GM23248 (cell line): Measurements from ENCODE around the gene PTPRN2. TPM values are rescaled to one million over a fixed set of nuclear protein-coding genes. Genes with fewer than 3 reads are reported as not detected.

ENCODE experiments used
- DNase-seq: peaks from one replicate; pipeline ENCODE4 v3.0.0-alpha.2; 2015
- H2AFZ ChIP-seq: fragments of 200-600 bp; sonication (generic); 2 replicates; pipeline ENCODE4 v1.6.1; 2016; ENCODE audit warnings: antibody characterized with exemption
- H3F3A ChIP-seq: fragments of 200-600 bp; sonication (generic); 2 replicates; pipeline ENCODE4 v1.6.1; 2016; ENCODE audit warnings: mild to moderate bottlenecking, antibody characterized with exemption, mixed run types; ENCODE audit not compliant: insufficient read depth
- H3K27ac ChIP-seq: fragments of 200-600 bp; sonication (generic); 2 replicates; pipeline ENCODE4 v1.5.1; 2016; ENCODE audit warnings: mild to moderate bottlenecking
- H3K27me3 ChIP-seq: fragments of 200-600 bp; sonication (generic); replicated peaks from 2 replicates; pipeline ENCODE4 v1.6.1; 2016; ENCODE audit warnings: mild to moderate bottlenecking; ENCODE audit not compliant: insufficient read depth
- H3K36me3 ChIP-seq: fragments of 200-600 bp; sonication (generic); 2 replicates; pipeline ENCODE4 v1.6.1; 2016; ENCODE audit warnings: low read depth, mild to moderate bottlenecking
- H3K4me1 ChIP-seq: fragments of 200-600 bp; sonication (generic); 2 replicates; pipeline ENCODE4 v1.6.1; 2016; ENCODE audit warnings: mild to moderate bottlenecking; ENCODE audit not compliant: insufficient read depth
- H3K4me2 ChIP-seq: fragments of 200-600 bp; sonication (generic); one replicate; pipeline ENCODE4 v1.6.1; 2016; ENCODE audit warnings: mild to moderate bottlenecking; ENCODE audit not compliant: unreplicated experiment
- H3K4me3 ChIP-seq: fragments of 200-600 bp; sonication (generic); 2 replicates; pipeline ENCODE4 v1.5.1; 2016; ENCODE audit warnings: mild to moderate bottlenecking
- H3K79me2 ChIP-seq: fragments of 200-600 bp; sonication (generic); 2 replicates; pipeline ENCODE4 v1.6.1; 2016; ENCODE audit warnings: mild to moderate bottlenecking; ENCODE audit not compliant: insufficient read depth
- H3K9ac ChIP-seq: fragments of 200-600 bp; sonication (generic); 2 replicates; pipeline ENCODE4 v1.6.1; 2016; ENCODE audit warnings: mild to moderate bottlenecking
- H3K9me2 ChIP-seq: fragments of 200-600 bp; sonication (generic); 2 replicates; pipeline ENCODE4 v1.6.1; 2016; ENCODE audit warnings: mixed run types, mild to moderate bottlenecking, moderate library complexity; ENCODE audit not compliant: insufficient read depth
- H3K9me3 ChIP-seq: fragments of 200-600 bp; sonication (generic); one replicate; pipeline ENCODE4 v1.6.1; 2017; ENCODE audit warnings: low read depth
- H4K20me1 ChIP-seq: fragments of 200-600 bp; sonication (generic); 2 replicates; pipeline ENCODE4 v1.6.0; 2016; ENCODE audit not compliant: insufficient read depth
- EZH2 ChIP-seq: fragments of 200-600 bp; sonication (generic); IDR thresholded peaks from 2 replicates; pipeline ENCODE4 v1.6.1; 2018; ENCODE audit warnings: antibody characterized with exemption, mild to moderate bottlenecking; ENCODE audit not compliant: insufficient read depth, poor library complexity, severe bottlenecking
- EZH2phosphoT487 ChIP-seq: fragments of 200-600 bp; sonication (generic); IDR thresholded peaks from 2 replicates; pipeline ENCODE4 v1.6.1; 2018; ENCODE audit warnings: antibody characterized with exemption, moderate library complexity, mild to moderate bottlenecking, low read depth; ENCODE audit not compliant: insufficient read depth
- WGBS, 2 experiments: methylation state at CpG; one replicate each; pipeline ENCODE4 v1.1.6; 2015 to 2017; ENCODE audit warnings: low lambda C conversion rate in 2 of 2, low coverage in 1 of 2; ENCODE audit errors: missing lambda C conversion rate in 2 of 2; 5-methylcytosine and 5-hydroxymethylcytosine counted together
- in situ Hi-C: fragments of 300-500 bp; cut with MboI; formaldehyde crosslinking; loops from 2 replicates; pipeline ENCODE4 v1.15.0; 2020
- polyA plus RNA-seq: library from polyadenylated mRNA; unstranded; fragments of >200 nt; fragmentation: Nextera tagmentation; extraction: Ambion mirVana; gene quantifications from 2 replicates; pipeline ENCODE4 v1.2.1, GENCODE V29; 2016
- total RNA-seq: library from RNA; depleted of rRNA; stranded (reverse); fragments of >200 nt; shearing (Covaris generic); gene quantifications from 2 replicates; pipeline ENCODE4 v1.2.3, GENCODE V29; 2014

PTPRN2 gene
- total and polyA plus RNA-seq, 2 experiments from 2014 or later = 0.13 TPM; not detected in 1

DNA sequence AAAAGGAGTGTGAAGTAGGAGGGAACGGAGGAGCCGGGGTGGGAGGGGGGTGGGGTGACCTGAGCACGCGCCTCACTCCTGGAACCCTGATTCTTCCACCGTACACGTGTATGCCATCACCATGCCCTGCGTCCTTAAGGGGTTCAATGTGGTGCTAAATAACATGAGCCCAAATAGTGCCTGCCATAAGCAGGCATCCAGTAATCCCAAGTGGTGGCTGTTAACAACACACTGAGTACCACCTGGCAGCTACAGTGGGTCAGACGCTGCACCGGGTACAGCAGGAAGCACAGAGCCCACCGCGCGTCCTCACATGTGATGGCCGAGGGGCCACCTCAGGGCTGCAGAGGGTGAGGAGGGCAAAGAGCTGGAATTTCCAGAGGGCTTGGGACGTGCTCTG lies 81.9 kb downstream of the PTPRN2 start:
- Histone ChIP-seq H3F3A (no peaks in the 10 kb centered on the region), H3K4me1 (no peaks in the 10 kb centered on the region), H3K79me2 (no peaks in the 10 kb centered on the region), H3K4me3 (no peak overlapping the region), H3K4me2 (no peak overlapping the region), H4K20me1 (no peaks in the 10 kb centered on the region), H3K27me3 (no peaks in the 10 kb centered on the region), H3K27ac (no peak overlapping the region), H3K9ac (no peak overlapping the region), H3K9me3 (no peaks in the 10 kb centered on the region), H3K9me2 (no peaks in the 10 kb centered on the region), H2AFZ (no peak overlapping the region), H3K36me3 (no peaks in the 10 kb centered on the region)
- in situ Hi-C loops = no loop called here
- no peak for DNase-seq
- no peak for TF ChIP-seq EZH2phosphoT487
- TF ChIP-seq EZH2 = no peak
- 56 to 69% methylated on average over 8 to 14 of the region's 14 CpGs for WGBS, 2 experiments

- Histone ChIP-seq H3K9me2 (no peaks in the 10 kb centered on the region), H2AFZ (no peak overlapping the region), H3K4me3 (no peak overlapping the region), H3K4me1 (no peaks in the 10 kb centered on the region), H4K20me1 (no peaks in the 10 kb centered on the region), H3K36me3 (no peaks in the 10 kb centered on the region), H3K79me2 (no peaks in the 10 kb centered on the region), H3K9me3 (no peaks in the 10 kb centered on the region), H3K27me3 (no peaks in the 10 kb centered on the region), H3K27ac (no peak overlapping the region), H3K9ac (no peak overlapping the region), H3K4me2 (no peak overlapping the region), H3F3A (no peaks in the 10 kb centered on the region)
- DNase-seq = no peak
- WGBS, 2 experiments = 19 to 29% methylated on average over 11 of the region's 11 CpGs
- TF ChIP-seq EZH2phosphoT487 (no peak), EZH2 (no peak)
- in situ Hi-C loops = no loop called here
These were observed 85.4 kb downstream of the PTPRN2 start for GRCh38 chr7:158502068-158502750.

DNA sequence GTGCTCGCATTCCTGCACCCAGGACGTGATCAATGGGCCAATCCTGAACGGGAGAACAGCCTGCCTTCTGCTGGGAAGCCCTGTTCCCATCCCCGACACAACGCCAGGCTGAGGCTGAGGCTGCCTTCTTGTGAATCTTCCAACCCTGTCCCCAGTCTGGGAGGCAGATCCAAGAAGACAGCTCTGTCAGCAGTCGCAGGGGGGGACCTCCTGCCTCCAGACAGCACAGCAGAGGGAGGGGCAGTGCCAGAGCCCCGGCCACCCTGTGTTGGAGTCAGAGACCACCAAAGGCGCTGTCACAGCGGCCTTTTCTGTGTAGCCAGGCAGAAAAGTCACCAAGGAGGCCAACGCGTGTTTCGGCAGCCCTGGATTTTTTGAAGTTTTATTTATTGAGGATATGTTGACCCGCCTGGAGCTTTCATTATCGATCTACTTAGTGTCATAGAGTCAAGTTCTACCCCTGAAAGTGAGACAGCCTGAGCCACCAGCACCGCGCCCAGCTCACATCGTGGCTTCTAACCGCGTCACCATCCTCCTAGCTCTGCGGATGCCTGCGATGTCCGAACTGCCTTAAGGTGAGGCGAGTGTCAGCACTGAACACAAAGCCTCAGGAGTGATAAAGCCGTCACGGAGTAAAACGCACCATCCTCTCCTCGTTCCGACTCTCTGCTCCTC lies 86.1 kb downstream of the PTPRN2 start:
- Histone ChIP-seq H4K20me1 (no peaks in the 10 kb centered on the region), H3K9me3 (no peaks in the 10 kb centered on the region), H2AFZ (no peak overlapping the region), H3K79me2 (no peaks in the 10 kb centered on the region), H3K4me2 (no peak overlapping the region), H3K4me3 (no peak overlapping the region), H3K9ac (no peak overlapping the region), H3K27me3 (no peaks in the 10 kb centered on the region), H3F3A (no peaks in the 10 kb centered on the region), H3K27ac (no peak overlapping the region), H3K36me3 (no peaks in the 10 kb centered on the region), H3K9me2 (no peaks in the 10 kb centered on the region), H3K4me1 (no peaks in the 10 kb centered on the region)
- DNase-seq = no peak
- WGBS, 2 experiments = 40 to 42% methylated on average over 28 of the region's 28 CpGs
- TF ChIP-seq EZH2phosphoT487 (no peak), EZH2 (no peak)
- in situ Hi-C loops = no loop called here

GRCh38 chr7:158500651-158501052 lies 87.0 kb downstream of the PTPRN2 start:
- Histone ChIP-seq H3K36me3 (no peaks in the 10 kb centered on the region), H3K9me2 (no peaks in the 10 kb centered on the region), H3K9ac (no peak overlapping the region), H2AFZ (no peak overlapping the region), H3K9me3 (no peaks in the 10 kb centered on the region), H3K27ac (no peak overlapping the region), H3K79me2 (no peaks in the 10 kb centered on the region), H3K4me3 (no peak overlapping the region), H3K4me2 (no peak overlapping the region), H3F3A (no peaks in the 10 kb centered on the region), H3K27me3 (no peaks in the 10 kb centered on the region), H3K4me1 (no peaks in the 10 kb centered on the region), H4K20me1 (no peaks in the 10 kb centered on the region)
- no peak for DNase-seq
- TF ChIP-seq EZH2 (no peak), EZH2phosphoT487 (no peak)
- 32 to 39% methylated on average over 28 to 29 of the region's 29 CpGs for WGBS, 2 experiments
- in situ Hi-C loops = no loop called here
